ENCODE data around the gene CYS1.
"Not testable (repeated sequence)": the region's sequence is repeated elsewhere in the genome, so short reads cannot be mapped to it uniquely, and the experiment has no call there.

The CYS1 gene

DNA sequence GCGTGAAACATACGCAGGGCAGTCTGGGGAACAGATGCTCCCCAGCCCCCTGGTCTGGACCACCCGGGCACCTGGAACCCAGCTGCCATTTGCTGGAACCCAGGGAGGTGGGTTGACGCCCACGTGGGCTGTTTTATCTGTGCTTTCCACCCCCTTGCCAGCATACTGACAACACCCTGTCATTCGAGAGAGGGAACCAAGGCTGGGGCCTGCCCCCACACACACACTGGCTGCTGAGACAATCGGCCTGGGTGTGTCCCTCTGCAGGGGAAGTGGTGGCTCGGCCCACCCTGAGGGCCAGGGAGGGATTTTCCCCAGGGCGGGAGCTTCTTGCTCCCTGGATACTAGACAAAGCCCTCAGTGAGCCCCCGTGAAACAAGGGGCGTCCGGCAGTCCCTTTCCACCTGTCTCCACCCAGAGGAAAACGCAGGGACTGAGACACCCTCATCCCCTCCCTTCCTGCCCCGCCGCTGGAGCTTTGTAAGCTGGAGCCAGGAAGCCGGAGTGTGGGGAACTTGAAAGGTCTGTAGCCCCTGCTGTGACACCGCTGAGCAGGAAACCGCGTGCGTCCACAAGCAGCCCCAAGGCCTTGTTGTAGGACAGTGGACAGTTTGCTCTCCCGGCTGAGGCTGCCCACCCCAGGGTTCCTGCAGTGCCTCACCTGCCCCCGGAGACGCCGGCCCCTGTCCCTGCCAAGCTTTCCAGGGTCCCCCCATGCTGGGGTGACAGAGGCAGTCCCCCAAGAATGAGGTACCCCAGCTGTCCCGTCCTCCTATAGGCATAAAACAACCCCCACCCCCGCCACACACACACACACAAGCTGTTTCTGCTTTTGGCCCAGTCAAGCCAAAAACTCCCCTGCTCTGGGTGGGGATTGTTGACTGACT is 51.0 kb downstream of the CYS1 start:
- DNase-seq, result no peak

DNA sequence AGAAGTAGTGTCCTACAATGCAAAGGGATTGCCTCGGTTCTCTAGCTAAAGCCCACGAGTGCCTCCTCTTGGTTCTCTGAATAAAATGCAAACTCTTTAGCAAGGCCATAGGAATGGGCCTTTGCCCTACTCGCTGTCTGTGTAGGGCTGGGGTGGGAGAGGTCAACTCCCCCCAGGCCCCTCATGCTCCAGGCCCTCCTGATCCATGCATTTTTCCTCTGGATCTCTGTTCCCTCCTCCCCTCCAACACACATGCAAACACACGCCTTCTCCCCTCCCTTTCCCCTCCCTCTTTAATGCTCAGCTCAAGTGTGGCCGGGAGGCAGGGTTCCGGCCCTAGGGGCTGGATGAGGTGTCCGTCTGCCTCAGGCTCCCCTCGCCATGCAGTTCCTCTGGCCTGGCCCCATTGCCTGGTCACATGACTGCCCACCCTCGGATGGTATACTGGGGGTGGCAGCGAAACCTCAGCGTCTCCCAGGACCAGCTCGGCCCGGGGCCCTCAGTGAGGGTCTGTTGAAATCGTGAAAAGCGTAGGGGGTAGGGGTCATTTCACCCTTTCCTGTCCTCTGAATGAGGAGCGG is 51.7 kb downstream of the CYS1 start:
- no peak for DNase-seq

DNA sequence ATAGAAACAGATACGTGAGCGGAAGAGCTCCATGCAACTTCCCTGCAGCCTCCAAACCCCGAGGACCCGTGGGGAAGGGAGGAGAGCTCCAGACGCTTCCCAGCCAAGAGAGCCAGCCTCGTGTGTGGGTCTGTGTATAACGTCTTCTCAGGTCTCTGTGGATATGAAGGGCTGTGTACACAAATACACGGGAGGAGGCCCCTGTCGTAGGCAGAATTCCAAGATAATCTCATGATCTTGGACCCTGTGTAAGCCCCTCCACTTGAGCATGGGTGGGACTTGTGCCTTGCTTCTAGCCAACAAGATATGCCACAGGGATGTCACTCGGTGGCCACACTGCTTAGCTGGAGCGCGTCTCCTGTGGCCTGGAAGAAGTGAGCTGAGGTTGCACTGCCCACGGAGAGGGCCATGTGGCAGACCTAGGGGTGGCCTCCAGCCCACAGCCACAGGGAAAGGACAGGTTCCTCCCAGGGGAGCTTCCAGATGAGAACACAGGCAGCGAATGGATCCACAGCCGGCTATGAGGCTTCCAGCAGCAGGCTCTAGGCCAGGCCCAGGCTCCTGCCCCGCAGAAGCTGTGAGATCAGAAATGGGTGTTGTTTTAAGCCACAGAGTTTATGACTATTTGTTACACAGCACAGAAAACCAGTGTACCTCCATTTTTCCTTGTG is 52.4 kb downstream of the CYS1 start:
- DNase-seq, result no peak

DNA sequence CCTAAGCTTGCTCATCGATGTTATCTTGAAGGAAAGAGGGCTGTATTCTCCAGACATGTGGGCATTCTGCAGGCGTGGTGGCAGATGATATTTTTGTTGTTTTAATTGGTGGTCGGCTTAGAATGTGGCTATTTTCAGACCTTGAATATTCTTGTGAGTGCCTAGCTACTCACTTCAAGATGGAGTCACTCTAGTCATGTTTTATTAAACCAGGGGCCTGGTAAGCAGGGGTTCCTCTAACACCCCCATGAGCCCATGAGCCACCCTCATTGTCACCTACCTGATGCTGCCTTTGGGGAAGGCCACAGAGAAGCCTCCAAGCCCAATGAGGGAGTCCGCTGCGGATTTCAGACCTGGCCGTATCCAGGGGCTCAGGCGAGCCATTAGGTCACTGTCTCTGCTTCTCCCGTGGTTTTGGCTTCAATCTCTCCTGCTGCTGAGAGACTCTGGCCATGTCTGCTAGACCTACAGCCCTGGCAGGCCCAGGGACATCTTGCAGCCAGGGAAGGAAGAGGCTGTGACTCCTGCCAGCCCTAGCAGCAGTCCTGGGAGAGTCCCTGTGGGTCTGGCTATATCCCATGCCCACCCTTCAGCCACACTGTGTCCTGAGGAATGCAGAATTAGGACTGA is 53.2 kb downstream of the CYS1 start:
- DNase-seq, result no peak

DNA sequence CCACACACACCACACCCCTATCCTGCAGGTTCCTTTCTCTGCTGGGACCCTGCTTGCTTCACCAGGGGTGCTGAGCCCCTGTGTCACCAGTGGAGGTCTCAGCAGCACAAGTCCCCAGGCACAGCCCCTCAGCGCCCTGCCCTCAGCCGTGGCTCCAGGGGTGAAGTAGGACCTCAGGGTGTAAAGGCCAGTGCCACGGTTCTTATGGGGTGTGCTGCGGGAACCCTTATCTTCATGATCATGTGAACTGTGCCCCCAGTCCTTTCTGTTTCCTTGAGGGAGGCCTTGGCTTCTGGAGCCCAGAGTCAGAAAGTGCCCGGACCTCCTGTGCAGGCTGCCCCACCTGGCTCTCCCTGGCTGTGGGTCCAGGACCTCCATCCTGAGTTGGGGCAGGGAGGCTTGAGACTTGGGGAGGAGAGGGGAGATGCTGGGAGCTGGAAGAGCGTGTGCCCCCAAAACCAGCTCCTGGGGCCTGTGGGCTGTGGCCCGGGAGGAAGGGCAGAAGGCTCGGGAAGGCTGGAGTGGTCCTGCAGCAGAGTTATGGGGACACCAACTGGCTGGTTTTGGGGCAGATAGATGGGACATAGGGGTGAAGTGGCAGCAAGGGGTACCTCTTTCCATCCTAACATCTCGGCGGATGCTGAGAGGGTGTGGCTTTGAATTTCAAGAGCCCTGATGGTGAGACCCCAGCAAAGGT is 57.1 kb downstream of the CYS1 start:
- no peak for DNase-seq

- DNase-seq, result no peak
Measured at GRCh38 chr2:10022445-10022844, 57.8 kb downstream of the CYS1 start.

DNA sequence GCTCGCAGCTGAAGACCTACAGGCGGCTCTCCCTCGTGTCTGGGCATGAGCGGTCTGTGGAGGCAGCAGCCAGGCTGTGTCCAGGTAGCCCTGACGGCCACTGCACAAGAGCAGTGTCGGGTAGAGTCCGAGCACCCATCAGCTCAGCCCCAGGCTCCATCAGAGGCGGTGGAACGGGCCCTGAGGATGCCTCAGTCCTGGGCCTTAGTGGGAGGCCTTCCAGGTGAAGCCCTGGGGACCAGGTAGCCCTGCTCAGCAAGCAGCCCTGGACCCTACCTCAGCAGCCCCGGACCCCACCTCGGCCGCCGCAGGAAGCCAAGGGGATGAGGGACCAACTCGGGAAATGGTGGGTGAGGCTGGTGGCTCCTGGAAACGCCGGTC is 58.2 kb downstream of the CYS1 start:
- DNase-seq, result no peak

DNA sequence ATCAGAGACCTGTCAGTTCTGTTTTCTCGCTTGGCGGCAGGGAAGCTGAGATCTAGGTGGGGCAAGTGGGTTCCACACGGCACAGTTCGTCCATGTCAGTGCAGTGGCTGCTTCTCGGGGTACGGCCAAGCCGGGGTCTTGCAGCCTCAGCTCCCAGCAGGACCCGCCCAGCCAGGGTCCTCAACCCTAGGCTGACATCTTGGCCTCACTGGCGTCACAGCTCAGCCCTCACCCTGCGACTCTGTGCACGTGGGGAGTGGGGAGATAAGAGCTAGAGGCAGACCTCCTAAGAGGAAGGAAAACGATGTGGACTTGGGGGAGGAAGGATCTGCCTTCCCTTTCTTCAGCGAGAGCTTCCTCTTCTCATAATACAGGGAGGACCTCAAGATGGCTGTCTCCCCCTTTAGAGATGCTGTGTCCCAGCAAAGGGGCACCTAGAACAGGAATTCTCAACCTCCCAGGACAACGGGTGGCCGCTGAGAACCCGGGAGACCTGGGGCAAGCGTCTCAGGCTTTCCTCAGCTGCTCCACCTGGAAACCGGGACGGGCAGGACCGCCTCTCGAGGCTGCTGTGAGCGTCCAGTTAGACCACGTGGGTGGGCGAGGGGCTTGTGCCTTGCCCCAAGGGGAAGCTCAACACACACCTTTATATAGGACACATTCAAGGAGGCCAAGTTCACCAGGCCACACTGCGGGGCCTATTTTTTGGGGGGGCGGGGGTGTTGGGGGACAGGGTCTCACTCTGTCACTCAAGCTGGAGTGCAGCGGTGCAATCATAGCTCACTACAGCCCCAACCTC is 60.4 kb downstream of the CYS1 start:
- DNase-seq, result no peak

DNA sequence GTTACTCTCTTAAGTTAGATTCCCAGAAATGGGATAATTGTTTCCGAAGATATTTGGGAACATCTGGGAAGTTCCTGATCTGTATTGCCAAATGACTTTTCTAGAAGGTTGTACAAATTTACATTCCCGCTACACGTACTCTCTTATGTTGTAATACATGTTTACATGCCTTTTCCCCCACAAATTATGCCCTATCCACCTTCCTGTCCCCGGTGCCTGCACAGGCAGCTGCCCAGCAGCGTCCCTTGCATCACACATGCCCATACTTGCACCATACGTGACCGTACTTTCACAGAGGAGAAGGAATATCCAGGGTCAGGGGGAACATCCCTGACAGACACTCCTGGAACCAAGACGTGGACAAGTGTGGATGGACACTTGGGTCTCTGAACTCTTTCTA is 61.0 kb downstream of the CYS1 start:
- DNase-seq, result no peak

DNA sequence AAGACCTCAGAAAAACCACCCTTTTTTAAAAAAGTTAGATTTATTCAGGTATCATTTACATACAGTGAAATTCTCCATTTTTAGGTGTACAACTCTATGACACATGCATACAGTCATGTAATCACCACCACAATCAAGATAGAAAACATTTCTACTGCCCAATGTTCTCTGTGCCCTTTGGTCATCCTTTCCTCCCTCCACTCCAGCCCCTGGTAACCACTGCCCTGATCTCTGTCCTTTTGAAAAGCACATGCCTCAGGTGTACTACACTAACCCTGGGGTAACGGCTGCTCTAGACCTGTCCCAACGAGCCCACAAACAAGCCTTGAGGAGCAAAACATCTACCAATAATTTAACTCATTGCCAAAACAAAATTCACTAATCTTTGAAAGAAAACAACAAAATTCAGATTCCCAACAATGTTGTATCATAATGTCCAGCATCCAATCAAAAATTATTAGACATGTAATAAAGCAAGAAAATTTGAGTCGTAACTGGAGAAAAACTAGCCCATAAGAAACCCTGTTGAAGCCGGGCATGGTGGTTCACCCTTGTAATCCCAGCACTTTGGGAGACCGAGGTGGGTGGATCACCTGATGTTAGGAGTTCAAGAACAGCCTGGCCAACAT is 62.8 kb downstream of the CYS1 start:
- no peak for DNase-seq

DNA sequence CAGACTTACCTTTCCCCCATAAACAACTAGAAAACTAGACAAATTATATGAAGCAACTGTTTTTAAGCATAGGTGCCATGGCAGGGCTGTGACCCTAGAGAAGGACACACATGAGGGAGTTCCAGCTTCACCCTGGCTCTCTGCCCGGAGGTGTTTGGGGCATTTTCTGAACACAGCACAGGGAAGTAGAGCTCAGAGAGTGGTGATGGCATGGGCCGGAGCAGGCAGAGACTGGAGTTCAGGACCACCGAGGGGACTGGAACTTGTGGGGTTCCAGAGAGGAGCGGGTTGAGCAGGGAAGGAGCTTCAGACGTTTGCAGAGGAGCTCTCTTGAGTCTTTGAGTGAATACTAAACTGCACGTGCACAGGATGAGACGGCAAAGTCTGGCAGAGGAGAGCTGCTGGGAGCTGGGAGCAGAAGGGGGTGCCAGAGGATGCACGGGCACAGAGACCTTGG is 63.4 kb downstream of the CYS1 start:
- DNase-seq, result no peak

GRCh38 chr2:10016001-10016801 is 64.0 kb downstream of the CYS1 start:
- DNase-seq, result no peak

DNA sequence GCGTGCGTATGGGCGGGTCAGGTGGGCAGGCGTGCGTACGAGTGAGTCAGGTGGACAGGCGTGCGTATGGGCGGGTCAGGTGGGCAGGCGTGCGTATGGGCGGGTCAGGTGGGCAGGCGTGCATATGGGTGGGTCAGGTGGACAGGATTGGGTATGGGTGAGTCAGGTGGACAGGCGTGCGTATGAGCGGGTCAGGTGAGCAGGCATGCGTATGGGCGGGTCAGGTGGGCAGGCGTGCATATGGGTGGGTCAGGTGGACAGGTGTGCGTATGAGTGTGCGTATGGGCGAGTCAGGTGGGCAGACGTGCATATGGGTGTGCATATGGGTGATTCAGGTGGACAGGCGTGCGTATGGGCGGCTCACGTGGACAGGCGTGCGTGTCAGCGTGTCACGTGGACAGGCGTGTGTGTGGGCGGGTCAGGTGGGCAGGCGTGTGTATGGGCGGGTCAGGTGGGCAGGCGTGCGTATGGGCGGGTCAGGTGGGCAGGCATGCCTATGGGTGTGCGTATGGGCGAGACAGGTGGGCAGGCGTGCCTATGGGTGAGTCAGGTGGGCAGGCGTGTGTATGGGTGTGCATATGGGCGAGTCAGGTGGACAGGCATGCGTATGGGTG is 64.7 kb downstream of the CYS1 start:
- not testable (repeated sequence) for DNase-seq

- DNase-seq, result no peak
Measured at GRCh38 chr2:10014418-10015190, 65.6 kb downstream of the CYS1 start.

GRCh38 chr2:10013651-10014417 is 66.4 kb downstream of the CYS1 start:
- not testable (repeated sequence) for DNase-seq

DNA sequence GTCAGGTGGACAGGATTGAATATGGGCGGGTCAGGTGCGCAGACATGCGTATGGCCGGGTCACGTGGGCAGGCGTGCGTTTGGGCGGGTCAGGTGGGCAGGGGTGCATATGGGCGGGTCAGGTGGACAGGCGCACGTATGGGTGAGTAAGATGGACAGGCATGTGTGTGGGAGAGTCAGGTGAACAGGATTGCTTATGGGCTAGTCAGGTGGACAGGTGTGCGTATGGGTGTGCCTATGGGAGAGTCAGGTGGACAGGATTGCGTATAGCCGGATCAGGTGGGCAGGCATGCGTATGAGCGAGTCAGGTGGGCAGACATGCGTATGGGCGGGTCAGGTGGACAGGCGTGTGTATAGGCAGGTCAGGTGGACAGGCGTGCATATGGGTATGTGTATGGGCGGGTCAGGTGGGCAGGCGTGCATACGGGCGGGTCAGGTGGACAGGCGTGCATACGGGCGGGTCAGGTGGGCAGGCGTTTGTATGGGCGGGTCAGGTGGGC is 67.2 kb downstream of the CYS1 start:
- no peak for DNase-seq

- DNase-seq, result not testable (repeated sequence)
Measured at GRCh38 chr2:10012366-10012962, 67.7 kb downstream of the CYS1 start.

Measured in NCI-H2171 (cell line).